K562 (cell line): ENCODE measurements around the gene MT1A. TPM values are rescaled to one million over a fixed set of nuclear protein-coding genes. Genes with fewer than 3 reads are reported as not detected.
A peak's percentile ranks its signal among the peaks of the same experiment; 100 is the strongest.

Experiments used
- ATAC-seq: fragments of 200-7000 bp; cut with Tn5 transposase; 3 replicates; pipeline ENCODE4 v1.9.1; 2020; ENCODE audit warnings: moderate library complexity
- BruUV-seq: library from RNA; stranded (reverse); fragments of 400-500 nt; replicated peaks from 2 replicates; lab custom pipeline; 2021; lab: Mats Ljungman, UMichigan
- CTCF ChIA-PET: fragments of 300-600 bp; formaldehyde crosslinking; extraction: SDS; loops from one replicate; lab custom pipeline; 2021; ENCODE audit warnings: low intra/inter-chr PET ratio; lab: Yijun Ruan, JAX
- POLR2A ChIA-PET: fragments of 300-600, 350-650 bp; sonication (Branson Sonifier 250); formaldehyde crosslinking; extraction: SDS; loops from one replicate; lab custom pipeline; 2021; ENCODE audit warnings: antibody characterized with exemption, inconsistent platforms; lab: Yijun Ruan, JAX
- DNase-seq, 4 experiments: peaks; one replicate each; pipeline versions ENCODE4 v3.0.0 to v3.0.0-alpha.2; 2011 to 2018; ENCODE audit warnings: low spot score in 3 of 4, mixed read lengths in 3 of 4; ENCODE audit errors: extremely low read depth in 1 of 4
- FAIRE-seq: peaks from 2 replicates; lab custom pipeline; 2011; peaks lifted over from hg19 to GRCh38; lab: Jason Lieb, UNC
- H2AFZ ChIP-seq: 2 replicates; pipeline ENCODE4 v1.6.0; 2011; ENCODE audit warnings: low read depth, low read length, control low read depth, inconsistent platforms
- H3K27ac ChIP-seq: fragments of 200-600 bp; 3 replicates; pipeline ENCODE4 v1.8.0; 2011; ENCODE audit warnings: low read depth, mild to moderate bottlenecking, control low read depth, inconsistent platforms, low read length, moderate library complexity, mixed read lengths; ENCODE audit errors: extremely low read depth
- H3K27me3 ChIP-seq, 2 experiments: fragments of 300-600 bp in 1 of 2; 2 replicates in 1 of 2; 3 replicates in 1 of 2; pipeline versions ENCODE4 v1.6.0 to v1.8.0; 2011; ENCODE audit warnings: inconsistent platforms in 2 of 2, low read length in 2 of 2, mild to moderate bottlenecking in 1 of 2, mixed read lengths in 1 of 2, moderate library complexity in 1 of 2; ENCODE audit not compliant: control insufficient read depth in 2 of 2, insufficient read depth in 2 of 2
- H3K36me3 ChIP-seq: fragments of 300-600 bp; 3 replicates; pipeline ENCODE4 v1.8.0; 2011; ENCODE audit warnings: mild to moderate bottlenecking, low read length, inconsistent platforms; ENCODE audit not compliant: control insufficient read depth, insufficient read depth
- H3K4me1 ChIP-seq, 2 experiments: fragments of 200-600 bp in 1 of 2; replicated peaks in 1 of 2; 2 replicates in 1 of 2; 3 replicates in 1 of 2; pipeline versions ENCODE4 v1.5.1 to v1.8.0; 2011; ENCODE audit warnings: inconsistent platforms in 2 of 2, low read length in 2 of 2, mild to moderate bottlenecking in 1 of 2, mixed read lengths in 1 of 2, moderate library complexity in 1 of 2; ENCODE audit not compliant: control insufficient read depth in 2 of 2, insufficient read depth in 2 of 2
- H3K4me2 ChIP-seq: 2 replicates; pipeline ENCODE4 v1.6.1; 2011; ENCODE audit warnings: low read length, control low read depth, inconsistent platforms, mixed read lengths; ENCODE audit not compliant: insufficient read depth
- H3K4me3 ChIP-seq: fragments of 200-600 bp; sonication (generic), shearing (Covaris generic); 2 replicates; pipeline ENCODE4 v1.5.1; 2016; ENCODE audit warnings: control low read depth, inconsistent platforms
- H3K79me2 ChIP-seq: fragments of 200-600 bp; 3 replicates; pipeline ENCODE4 v1.8.0; 2011; ENCODE audit warnings: low read length, inconsistent platforms; ENCODE audit not compliant: control insufficient read depth, insufficient read depth
- H3K9ac ChIP-seq, 2 experiments: 2 replicates each; pipeline versions ENCODE4 v1.6.0 to v1.6.1; 2011; ENCODE audit warnings: low read depth in 2 of 2, low read length in 2 of 2, control low read depth in 1 of 2, inconsistent platforms in 1 of 2, mild to moderate bottlenecking in 1 of 2, mixed read lengths in 1 of 2; ENCODE audit not compliant: insufficient read depth in 1 of 2
- H3K9me1 ChIP-seq: one replicate; pipeline ENCODE4 v1.6.0; 2011; ENCODE audit warnings: inconsistent platforms, mild to moderate bottlenecking, low read length, moderate library complexity; ENCODE audit not compliant: control insufficient read depth, insufficient read depth
- H3K9me3 ChIP-seq: replicated peaks from 2 replicates; pipeline ENCODE4 v1.5.1; 2011; ENCODE audit warnings: low read depth, low read length, inconsistent platforms; ENCODE audit not compliant: control insufficient read depth, insufficient read depth
- H4K20me1 ChIP-seq: replicated peaks from 2 replicates; pipeline ENCODE4 v1.6.1; 2011; ENCODE audit warnings: low read length, inconsistent platforms, mixed read lengths; ENCODE audit not compliant: control insufficient read depth, insufficient read depth
- MAFF ChIP-seq: IDR thresholded peaks from 2 replicates; pipeline ENCODE4 v1.6.1; 2012; ENCODE audit warnings: low read length, improper control_type of control experiment
- NRF1 ChIP-seq, 2 experiments: fragments of 450-650 bp; IDR thresholded peaks in 1 of 2; conservative IDR thresholded peaks in 1 of 2; 2 replicates each; pipeline ENCODE4 v1.6.1; 2014; ENCODE audit warnings: mild to moderate bottlenecking in 2 of 2
- ZNF318 ChIP-seq, 2 experiments: fragments of 450-650 bp; IDR thresholded peaks; 2 replicates each; pipeline ENCODE4 v1.6.1; 2016; ENCODE audit warnings: mild to moderate bottlenecking in 2 of 2, borderline replicate concordance in 1 of 2, low read depth in 1 of 2, moderate library complexity in 1 of 2
- ZNF586 ChIP-seq: fragments of 450-650 bp; formaldehyde crosslinking; conservative IDR thresholded peaks from 2 replicates; pipeline ENCODE4 v1.4.0; 2020; ENCODE audit warnings: mild to moderate bottlenecking, moderate library complexity
- WGBS: fragments of 100-300 bp; shearing (Covaris generic); methylation state at CpG from one replicate; pipeline ENCODE4 v1.1.6; 2016; ENCODE audit warnings: low coverage, mixed read lengths; ENCODE audit not compliant: insufficient coverage; ENCODE audit errors: missing lambda C conversion rate; 5-methylcytosine and 5-hydroxymethylcytosine counted together
- in situ Hi-C: fragments of 300-500 bp; cut with MboI; formaldehyde crosslinking; loops from 4 replicates; pipeline ENCODE4 v1.15.0; 2018; ENCODE audit warnings: inconsistent platforms, mixed read lengths
- intact Hi-C: fragments of 100-400 bp; cut with micrococcal nuclease; formaldehyde crosslinking; loops from 2 replicates; pipeline ENCODE4 v1.14.2; 2022
- polyA plus RNA-seq, 8 experiments: library from polyadenylated mRNA; depleted of rRNA in 4 of 8; stranded (reverse) in 5 of 8; unstranded in 3 of 8; fragments of >200 nt; fragmentation: Nextera tagmentation in 2 of 8; fragmentation: Illumina TruSeq in 1 of 8; extraction: Ambion mirVana in 2 of 8; extraction: Trizol in 1 of 8; gene quantifications; 2 replicates each; pipeline versions ENCODE4 v1.2.1 to v1.2.3, GENCODE V29; 2011 to 2014; ENCODE audit warnings: inconsistent platforms in 1 of 8, missing spikeins in 1 of 8
- total RNA-seq, 7 experiments: library from RNA; depleted of rRNA in 6 of 7; stranded (reverse); fragments of >200 nt in 6 of 7; fragmentation: Illumina TruSeq in 2 of 7; extraction: Trizol in 2 of 7; gene quantifications; 2 replicates each; pipeline versions ENCODE4 v1.2.1 to v1.2.3, GENCODE V29; 2011 to 2021; ENCODE audit warnings: low replicate concordance in 1 of 7

MT1A gene
- total and polyA plus RNA-seq, 9 of the 15 experiments (the other 6 are each of a cell fraction or from before 2014, with no cell fraction given), result 0.23 TPM; not detected in 8

GRCh38 chr16:56667581-56668571 is 29.4 kb downstream of the MT1A start, which contains the start of gene MT1G:
MT1G (minus strand) TSS chr16:56668065; CDS start chr16:56667993, 72 bp downstream.
- TF ChIP-seq ZNF586, result no peak
- TF ChIP-seq NRF1 (conservative IDR thresholded peaks at IDR 0.05 in 1 of 2, IDR thresholded peaks at IDR 0.05 in 1 of 2), result peak; percentile 21 to 32; a peak in 2 of 4 replicates
- TF ChIP-seq MAFF, result no peak
- no peak for TF ChIP-seq ZNF318 (IDR thresholded peaks at IDR 0.05; ENCODE audit: borderline replicate concordance in 1 of 2, low read depth in 1 of 2)
- peaks cover 0 to 9% of the 10 kb centered on the region in 2 experiments; a peak in 1 of 5 replicates for H3K4me1 ChIP-seq
- H3K9ac ChIP-seq, result no peak within 1 kb of the TSS
- H3K36me3 ChIP-seq, result no peaks in the 10 kb centered on the region
- WGBS, result 2% methylated on average over 32 of the region's 46 CpGs
- no peaks in the 10 kb centered on the region for H3K9me1 ChIP-seq
- H3K9me3 ChIP-seq, result no peaks in the 10 kb centered on the region
- H3K4me2 ChIP-seq, result no peak within 1 kb of the TSS
- in situ Hi-C loops, result no loop called here
- ATAC-seq (peak; percentile 67; the same call in 2 of the 3 replicates), FAIRE-seq (no peak), DNase-seq (peak in 1 of 4 experiments; percentile 32)
- no peaks in the 10 kb centered on the region for H3K79me2 ChIP-seq
- intact Hi-C loops, result no loop called here
- BruUV-seq, result no TSS peak
- ChIA-PET POLR2A (interaction anchor here (0.9 kb wide), 1 partner anchor 19 kb away, joined by 4 read pairs; no protein-coding TSS in a partner anchor), CTCF (no interaction called here)
- no peak within 1 kb of the TSS for H3K27ac ChIP-seq
- no peak within 1 kb of the TSS for H3K4me3 ChIP-seq
- H4K20me1 ChIP-seq, result peaks cover 11% of the 10 kb centered on the region; the same call in 1 of the 2 replicates
- H2AFZ ChIP-seq, result no peak within 1 kb of the TSS
- peaks cover 50 to 57% of the 10 kb centered on the region in 2 experiments for H3K27me3 ChIP-seq
